Natural killer cell (primary cell): ENCODE data around the gene MAP2K7. TPM values are rescaled to one million over a fixed set of nuclear protein-coding genes. Genes with fewer than 3 reads are reported as not detected.

Experiments
- ATAC-seq, 3 donors: fragments of 150-1000 bp in 2 of 3; fragments of 200-7000 bp in 1 of 3; cut with Tn5 transposase; 1 replicate in 1 of 3; 2 replicates in 2 of 3; pipeline ENCODE4 v1.10.0; 2021; ENCODE audit warnings: mild to moderate bottlenecking in 2 of 3, moderate library complexity in 2 of 3
- DNase-seq, 2 donors: peaks; one replicate each; pipeline versions ENCODE4 v3.0.0 to v3.0.0-alpha.2; 2013 to 2021; ENCODE audit warnings: mixed read lengths in 1 of 2
- H3K27ac ChIP-seq: one replicate; pipeline ENCODE4 v1.5.1; 2013; ENCODE audit warnings: mild to moderate bottlenecking, low read length
- H3K27me3 ChIP-seq: one replicate; pipeline ENCODE4 v1.6.1; 2013; ENCODE audit warnings: low read length; ENCODE audit not compliant: control insufficient read depth, insufficient read depth
- H3K36me3 ChIP-seq: one replicate; pipeline ENCODE4 v1.6.1; 2013; ENCODE audit warnings: low read length; ENCODE audit not compliant: control insufficient read depth, insufficient read depth
- H3K4me1 ChIP-seq: one replicate; pipeline ENCODE4 v1.6.1; 2013; ENCODE audit warnings: low read length; ENCODE audit not compliant: control insufficient read depth, insufficient read depth
- H3K4me3 ChIP-seq: one replicate; pipeline ENCODE4 v1.5.1; 2013; ENCODE audit warnings: low read length
- H3K9me3 ChIP-seq: one replicate; pipeline ENCODE4 v1.6.1; 2013; ENCODE audit warnings: low read length; ENCODE audit not compliant: control insufficient read depth, insufficient read depth
- H3K27ac Mint-ChIP-seq, 2 donors: one replicate each; pipeline ENCODE4 v1.8.0; 2022; ENCODE audit warnings: mild to moderate bottlenecking in 2 of 2, mixed read lengths in 2 of 2, moderate library complexity in 1 of 2
- H3K27me3 Mint-ChIP-seq, 2 donors: one replicate each; pipeline ENCODE4 v1.8.0; 2022; ENCODE audit warnings: low read depth in 2 of 2, mixed read lengths in 2 of 2
- H3K36me3 Mint-ChIP-seq: one replicate; pipeline ENCODE4 v1.8.0; 2022; ENCODE audit warnings: mixed read lengths
- H3K4me1 Mint-ChIP-seq, 2 donors: one replicate each; pipeline ENCODE4 v1.8.0; 2022; ENCODE audit warnings: mixed read lengths in 2 of 2
- H3K4me3 Mint-ChIP-seq: one replicate; pipeline ENCODE4 v1.8.0; 2022; ENCODE audit warnings: mild to moderate bottlenecking, moderate library complexity, mixed read lengths
- H3K9me3 Mint-ChIP-seq, 2 donors: one replicate each; pipeline ENCODE4 v1.8.0; 2022; ENCODE audit warnings: mixed read lengths in 2 of 2
- WGBS: methylation state at CpG from one replicate; pipeline ENCODE4 v1.1.7; 2013; ENCODE audit warnings: missing lambda C conversion rate; ENCODE audit not compliant: insufficient coverage; 5-methylcytosine and 5-hydroxymethylcytosine counted together
- intact Hi-C: fragments of 100-400 bp; cut with micrococcal nuclease; formaldehyde crosslinking; loops from one replicate; pipeline ENCODE4 v1.14.2; 2022
- total RNA-seq, 4 donors: library from RNA; stranded (reverse); fragments of 120-200 nt in 1 of 4; gene quantifications; one replicate each; pipeline versions ENCODE4 v1.2.3 to v1.2.4, GENCODE V29; 2013 to 2022
- TF ChIP-seq, protein P1 (sequence below): fragments of 200-600 bp; IDR thresholded peaks from one replicate; pipeline ENCODE4 v1.8.0; 2022; ENCODE audit warnings: antibody characterized with exemption

The MAP2K7 gene
- total RNA-seq, 3 donors from 2014 or later (not counting 1 experiment from before 2014, with no cell fraction given), result 131 to 218 (median 159) TPM

GRCh38 chr19:7859831-7860713 is 43.6 kb upstream of the MAP2K7 start:
- peaks cover 15% of the 10 kb centered on the region for H3K4me1 ChIP-seq
- no peak overlapping the region for H3K4me3 ChIP-seq
- no peak for ATAC-seq
- 90% methylated on average over 22 of the region's 22 CpGs for WGBS
- peaks cover 24% of the 10 kb centered on the region for H3K27me3 ChIP-seq
- no peak overlapping the region for H3K27ac ChIP-seq
- Mint-ChIP-seq H3K27me3 (peaks cover 4 to 11% of the 10 kb centered on the region in 2 donors), H3K36me3 (no peaks in the 10 kb centered on the region), H3K4me3 (no peak overlapping the region), H3K9me3 (no peaks in the 10 kb centered on the region), H3K27ac (no peak overlapping the region), H3K4me1 (peaks cover 0 to 6% of the 10 kb centered on the region in 2 donors)
- no peak for DNase-seq
- TF ChIP-seq, protein P1, sequence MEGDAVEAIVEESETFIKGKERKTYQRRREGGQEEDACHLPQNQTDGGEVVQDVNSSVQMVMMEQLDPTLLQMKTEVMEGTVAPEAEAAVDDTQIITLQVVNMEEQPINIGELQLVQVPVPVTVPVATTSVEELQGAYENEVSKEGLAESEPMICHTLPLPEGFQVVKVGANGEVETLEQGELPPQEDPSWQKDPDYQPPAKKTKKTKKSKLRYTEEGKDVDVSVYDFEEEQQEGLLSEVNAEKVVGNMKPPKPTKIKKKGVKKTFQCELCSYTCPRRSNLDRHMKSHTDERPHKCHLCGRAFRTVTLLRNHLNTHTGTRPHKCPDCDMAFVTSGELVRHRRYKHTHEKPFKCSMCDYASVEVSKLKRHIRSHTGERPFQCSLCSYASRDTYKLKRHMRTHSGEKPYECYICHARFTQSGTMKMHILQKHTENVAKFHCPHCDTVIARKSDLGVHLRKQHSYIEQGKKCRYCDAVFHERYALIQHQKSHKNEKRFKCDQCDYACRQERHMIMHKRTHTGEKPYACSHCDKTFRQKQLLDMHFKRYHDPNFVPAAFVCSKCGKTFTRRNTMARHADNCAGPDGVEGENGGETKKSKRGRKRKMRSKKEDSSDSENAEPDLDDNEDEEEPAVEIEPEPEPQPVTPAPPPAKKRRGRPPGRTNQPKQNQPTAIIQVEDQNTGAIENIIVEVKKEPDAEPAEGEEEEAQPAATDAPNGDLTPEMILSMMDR, result no peak
- intact Hi-C loops, result no loop called here
- no peaks in the 10 kb centered on the region for H3K9me3 ChIP-seq
- no peaks in the 10 kb centered on the region for H3K36me3 ChIP-seq

GRCh38 chr19:7860714-7861618 is 42.7 kb upstream of the MAP2K7 start:
- Histone ChIP-seq H3K27ac (no peak overlapping the region), H3K4me1 (peaks cover 15% of the 10 kb centered on the region), H3K36me3 (no peaks in the 10 kb centered on the region), H3K4me3 (no peak overlapping the region), H3K9me3 (peaks cover 4% of the 10 kb centered on the region), H3K27me3 (peaks cover 24% of the 10 kb centered on the region)
- Mint-ChIP-seq H3K9me3 (no peaks in the 10 kb centered on the region), H3K27me3 (peaks cover 9 to 16% of the 10 kb centered on the region in 2 donors), H3K27ac (no peak overlapping the region), H3K4me3 (no peak overlapping the region), H3K36me3 (no peaks in the 10 kb centered on the region), H3K4me1 (peaks cover 0 to 6% of the 10 kb centered on the region in 2 donors)
- ATAC-seq, result no peak
- intact Hi-C loops, result no loop called here
- no peak for DNase-seq
- TF ChIP-seq, protein P1, result no peak
- 88% methylated on average over 14 of the region's 14 CpGs for WGBS

DNA sequence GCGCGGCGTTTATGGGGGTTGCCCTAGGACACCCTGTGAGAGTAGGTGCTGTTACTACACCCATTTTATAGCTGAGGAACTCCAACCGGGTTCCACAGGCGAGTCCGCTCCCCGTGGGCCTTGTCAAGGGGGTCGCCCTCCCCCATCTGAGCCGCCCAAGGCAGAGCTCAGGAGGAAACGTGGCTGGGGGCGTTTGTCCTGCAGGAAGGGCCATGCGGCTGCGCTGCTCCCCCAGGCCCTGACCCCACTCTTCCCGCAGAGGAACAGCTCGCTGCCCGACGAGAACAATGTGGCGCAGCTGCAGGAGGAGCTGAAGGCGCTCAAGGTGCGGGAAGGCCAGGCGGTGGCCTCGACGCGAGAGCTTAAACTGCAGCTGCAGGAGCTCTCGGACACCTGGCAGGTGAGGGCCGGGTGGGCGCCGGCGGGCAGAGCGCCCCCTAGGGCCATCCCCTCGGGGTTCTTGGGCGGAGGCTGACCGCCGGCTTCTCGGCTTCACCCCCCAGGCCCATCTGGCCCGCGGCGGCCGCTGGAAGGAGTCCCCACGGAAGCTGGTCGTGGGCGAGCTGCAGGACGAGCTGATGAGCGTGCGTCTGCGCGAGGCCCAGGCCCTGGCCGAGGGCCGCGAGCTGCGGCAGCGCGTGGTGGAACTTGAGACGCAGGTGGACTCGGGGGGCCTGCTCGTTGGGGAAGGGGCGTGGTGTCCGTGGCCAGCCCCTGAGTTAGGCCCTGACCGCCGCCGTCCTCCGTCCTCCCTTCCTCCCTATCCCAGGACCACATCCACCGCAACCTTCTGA is 41.9 kb upstream of the MAP2K7 start:
- H3K9me3 Mint-ChIP-seq, result no peaks in the 10 kb centered on the region
- ATAC-seq (peak in 2 of 3 donors; percentile 4 to 17), DNase-seq (no peak)
- TF ChIP-seq, protein P1, result no peak
- H3K36me3 ChIP-seq, result no peaks in the 10 kb centered on the region
- H3K27ac ChIP-seq, result no peak overlapping the region
- H3K4me3 Mint-ChIP-seq, result peak overlapping the region; percentile 35
- H3K4me3 ChIP-seq, result peak overlapping the region; percentile 18
- peaks cover 27% of the 10 kb centered on the region for H3K27me3 ChIP-seq
- H3K9me3 ChIP-seq, result peaks cover 4% of the 10 kb centered on the region
- H3K27ac Mint-ChIP-seq, result no peak overlapping the region
- peaks cover 15% of the 10 kb centered on the region for H3K4me1 ChIP-seq
- intact Hi-C loops, result no loop called here
- peaks cover 9 to 18% of the 10 kb centered on the region in 2 donors for H3K27me3 Mint-ChIP-seq
- WGBS, result 21% methylated on average over 63 of the region's 63 CpGs
- H3K36me3 Mint-ChIP-seq, result no peaks in the 10 kb centered on the region
- H3K4me1 Mint-ChIP-seq, result peaks cover 0 to 6% of the 10 kb centered on the region in 2 donors
